SK-N-SH (cell line): ENCODE results near the gene RRP15.

Source experiments
- CTCF ChIP-seq: fragments of 200-600 bp; sonication (generic); IDR thresholded peaks from 2 replicates; pipeline ENCODE4 v1.6.1; 2017; ENCODE audit warnings: antibody characterized with exemption, mild to moderate bottlenecking, moderate library complexity
- EP300 ChIP-seq, 2 experiments: IDR thresholded peaks; 2 replicates each; pipeline versions ENCODE4 v1.4.0 to v1.6.1; 2012; ENCODE audit warnings: borderline replicate concordance in 1 of 2, low read depth in 1 of 2, low read length in 1 of 2
- MAX ChIP-seq: IDR thresholded peaks from 2 replicates; pipeline ENCODE4 v1.4.0; 2012; ENCODE audit warnings: low read depth

GRCh38 chr1:218305472-218306064 is 20.5 kb downstream of the RRP15 start:
- TF ChIP-seq EP300 (IDR thresholded peaks at IDR 0.05; ENCODE audit: borderline replicate concordance in 1 of 2, low read depth in 1 of 2, low read length in 1 of 2) (no peak), CTCF (no peak), MAX (no peak)
